ENCODE results near the gene FGF2. TPM values are rescaled to one million over a fixed set of nuclear protein-coding genes. Genes with fewer than 3 reads are reported as not detected.
"Not testable (repeated sequence)": the region's sequence is repeated elsewhere in the genome, so short reads cannot be mapped to it uniquely, and the experiment has no call there.

Gene FGF2
- total and polyA plus RNA-seq, 12 donors: 0.85 to 5.3 (median 2.6) TPM

GRCh38 chr4:122783301-122784215, 43.1 kb upstream of the FGF2 start:
- 39 to 57% (median 43%) methylated on average over 6 of the region's 6 CpGs for WGBS, 4 donors
- TF ChIP-seq POLR2A (IDR thresholded peaks at IDR 0.05): no peak
- TF ChIP-seq CTCF (IDR thresholded peaks at IDR 0.05): no peak
- Histone ChIP-seq H3K4me1 (replicated peaks in 1 of 2) (no peaks in the 10 kb centered on the region), H3K9me3 (replicated peaks in 1 of 3) (no peaks in the 10 kb centered on the region), H3K27me3 (no peaks in the 10 kb centered on the region), H3K27ac (peak overlapping the region in 1 of 5 donors; percentile 30), H3K36me3 (replicated peaks in 1 of 2) (no peaks in the 10 kb centered on the region), H3K4me3 (no peak overlapping the region)
- peak in 5 of 7 donors; percentile 17 to 62 (median 26) for DNase-seq
- intact Hi-C loops (cut with DNase I): no loop called here

- Histone ChIP-seq H3K9me3 (replicated peaks in 1 of 3) (no peaks in the 10 kb centered on the region), H3K4me1 (replicated peaks in 1 of 2) (no peaks in the 10 kb centered on the region), H3K36me3 (replicated peaks in 1 of 2) (no peaks in the 10 kb centered on the region), H3K27me3 (no peaks in the 10 kb centered on the region), H3K27ac (no peak overlapping the region), H3K4me3 (no peak overlapping the region)
- WGBS, 4 donors: 20 to 32% (median 22%) methylated on average over 1 of the region's 1 CpG
- DNase-seq: no peak
- intact Hi-C loops (cut with DNase I): no loop called here
- TF ChIP-seq CTCF (IDR thresholded peaks at IDR 0.05) (no peak), POLR2A (IDR thresholded peaks at IDR 0.05) (no peak)
Observed at GRCh38 chr4:122784261-122784660, 42.4 kb upstream of the FGF2 start.

- Histone ChIP-seq H3K36me3 (replicated peaks in 1 of 2) (no peaks in the 10 kb centered on the region), H3K27me3 (no peaks in the 10 kb centered on the region), H3K27ac (no peak overlapping the region), H3K9me3 (replicated peaks in 1 of 3) (no peaks in the 10 kb centered on the region), H3K4me1 (replicated peaks in 1 of 2) (no peaks in the 10 kb centered on the region), H3K4me3 (no peak overlapping the region)
- intact Hi-C loops (cut with DNase I): no loop called here
- 88 to 92% (median 92%) methylated on average over 2 of the region's 2 CpGs for WGBS, 4 donors
- TF ChIP-seq CTCF (IDR thresholded peaks at IDR 0.05) (no peak), POLR2A (IDR thresholded peaks at IDR 0.05) (no peak)
- DNase-seq: no peak
Observed at GRCh38 chr4:122785099-122785498, 41.5 kb upstream of the FGF2 start.

- intact Hi-C loops (cut with DNase I); H3K4me3 ChIP-seq; H3K9me3 ChIP-seq (replicated peaks in 1 of 3); H3K27me3 ChIP-seq; DNase-seq; H3K36me3 ChIP-seq (replicated peaks in 1 of 2); H3K27ac ChIP-seq; H3K4me1 ChIP-seq (replicated peaks in 1 of 2): not testable (repeated sequence)
- WGBS, 4 donors: 93 to 96% (median 95%) methylated on average over 4 of the region's 4 CpGs
Observed at GRCh38 chr4:122786296-122786695, 40.3 kb upstream of the FGF2 start.

- H3K4me3 ChIP-seq; H3K27me3 ChIP-seq; H3K4me1 ChIP-seq (replicated peaks in 1 of 2); H3K9me3 ChIP-seq (replicated peaks in 1 of 3); DNase-seq; intact Hi-C loops (cut with DNase I); H3K27ac ChIP-seq; H3K36me3 ChIP-seq (replicated peaks in 1 of 2): not testable (repeated sequence)
- WGBS, 4 donors: 70 to 89% (median 83%) methylated on average over 1 of the region's 1 CpG
Observed at GRCh38 chr4:122786920-122787319, 39.7 kb upstream of the FGF2 start.
